ENCODE data around the gene RAB31.

DNA sequence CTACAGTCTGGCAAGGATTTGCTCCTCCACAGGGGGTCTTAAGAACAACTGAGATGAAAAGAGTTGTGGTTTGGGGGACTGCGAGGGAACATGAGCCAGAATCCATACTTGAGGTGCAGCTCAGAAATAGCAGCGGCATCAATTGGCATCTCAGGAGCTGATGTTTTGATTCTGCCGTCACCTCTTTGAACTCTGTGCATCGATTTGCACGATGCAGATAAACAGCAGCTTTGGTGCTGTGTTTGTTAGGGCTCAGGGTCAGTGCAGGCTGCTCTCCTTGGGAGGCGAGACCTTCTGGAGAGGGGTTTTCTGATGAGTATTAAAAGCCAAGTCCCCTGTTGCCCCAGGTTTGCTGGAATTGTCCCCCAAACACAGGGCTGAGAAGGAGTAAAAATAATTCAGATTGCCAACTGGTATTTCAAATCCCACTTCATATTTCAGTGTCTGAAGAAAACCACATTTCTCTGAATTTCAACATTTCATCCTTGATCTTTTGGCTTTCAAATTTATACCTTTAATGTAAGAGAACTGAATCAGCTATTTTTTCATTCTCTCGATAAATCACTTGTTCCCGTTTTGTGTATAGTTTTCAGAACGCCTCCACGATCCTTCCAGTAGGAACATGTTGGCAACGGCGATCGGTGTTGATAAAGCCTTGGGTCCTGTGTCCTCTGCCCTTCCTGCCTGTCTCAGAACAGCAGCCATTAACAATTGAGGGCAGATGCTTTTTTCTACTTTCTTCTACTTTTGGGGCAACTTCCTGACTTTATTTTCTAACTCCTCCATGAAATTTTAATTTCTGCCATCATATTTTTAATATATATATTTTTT is 65.0 kb downstream of the RAB31 start:
- TF ChIP-seq, protein P1, sequence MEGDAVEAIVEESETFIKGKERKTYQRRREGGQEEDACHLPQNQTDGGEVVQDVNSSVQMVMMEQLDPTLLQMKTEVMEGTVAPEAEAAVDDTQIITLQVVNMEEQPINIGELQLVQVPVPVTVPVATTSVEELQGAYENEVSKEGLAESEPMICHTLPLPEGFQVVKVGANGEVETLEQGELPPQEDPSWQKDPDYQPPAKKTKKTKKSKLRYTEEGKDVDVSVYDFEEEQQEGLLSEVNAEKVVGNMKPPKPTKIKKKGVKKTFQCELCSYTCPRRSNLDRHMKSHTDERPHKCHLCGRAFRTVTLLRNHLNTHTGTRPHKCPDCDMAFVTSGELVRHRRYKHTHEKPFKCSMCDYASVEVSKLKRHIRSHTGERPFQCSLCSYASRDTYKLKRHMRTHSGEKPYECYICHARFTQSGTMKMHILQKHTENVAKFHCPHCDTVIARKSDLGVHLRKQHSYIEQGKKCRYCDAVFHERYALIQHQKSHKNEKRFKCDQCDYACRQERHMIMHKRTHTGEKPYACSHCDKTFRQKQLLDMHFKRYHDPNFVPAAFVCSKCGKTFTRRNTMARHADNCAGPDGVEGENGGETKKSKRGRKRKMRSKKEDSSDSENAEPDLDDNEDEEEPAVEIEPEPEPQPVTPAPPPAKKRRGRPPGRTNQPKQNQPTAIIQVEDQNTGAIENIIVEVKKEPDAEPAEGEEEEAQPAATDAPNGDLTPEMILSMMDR (IDR thresholded peaks at IDR 0.05), result no peak
- TF ChIP-seq POLR2A (IDR thresholded peaks at IDR 0.05), result no peak
